Adrenal gland (tissue), 12 donors: ENCODE data around the gene CADM4. TPM values are rescaled to one million over a fixed set of nuclear protein-coding genes. Genes with fewer than 3 reads are reported as not detected.

Source experiments
- DNase-seq, 7 donors: peaks; one replicate each; pipeline ENCODE4 v3.0.0-alpha.2; 2019 to 2020
- H3K27ac ChIP-seq, 5 donors: fragments of 200-600 bp; sonication (generic) in 4 of 5; 1 replicate in 3 of 5; 2 replicates in 2 of 5; pipeline versions ENCODE4 v1.5.1 to v1.8.0; 2016 to 2020; ENCODE audit warnings: mild to moderate bottlenecking in 1 of 5
- H3K27me3 ChIP-seq: fragments of 200-600 bp; 2 replicates; pipeline ENCODE4 v1.8.0; 2021
- H3K36me3 ChIP-seq, 2 donors: fragments of 200-600 bp; replicated peaks in 1 of 2; 1 replicate in 1 of 2; 2 replicates in 1 of 2; pipeline versions ENCODE4 v1.5.1 to v1.8.0; 2018 to 2022
- H3K4me1 ChIP-seq, 2 donors: fragments of 200-600 bp; replicated peaks in 1 of 2; 1 replicate in 1 of 2; 2 replicates in 1 of 2; pipeline versions ENCODE4 v1.5.1 to v1.8.0; 2018 to 2021
- H3K4me3 ChIP-seq, 4 donors: fragments of 200-600 bp; sonication (generic) in 3 of 4; one replicate each; pipeline ENCODE4 v1.5.1; 2016 to 2018
- H3K9me3 ChIP-seq, 3 donors: fragments of 200-600 bp; sonication (generic) in 1 of 3; replicated peaks in 1 of 3; 1 replicate in 2 of 3; 2 replicates in 1 of 3; pipeline versions ENCODE4 v1.5.1 to v1.8.0; 2016 to 2021
- CTCF ChIP-seq, 6 experiments: fragments of 450-650 bp in 4 of 6; fragments of 200-600 bp in 2 of 6; sonication (generic) in 1 of 6; IDR thresholded peaks; 1 replicate in 5 of 6; 2 replicates in 1 of 6; pipeline versions ENCODE4 v1.5.1 to v1.8.0; 2016 to 2021; ENCODE audit warnings: antibody characterized with exemption in 6 of 6, mild to moderate bottlenecking in 2 of 6, moderate library complexity in 1 of 6
- POLR2A ChIP-seq, 2 donors: fragments of 450-650 bp; IDR thresholded peaks; one replicate each; pipeline ENCODE4 v1.6.1; 2017; ENCODE audit warnings: antibody characterized with exemption in 2 of 2, mild to moderate bottlenecking in 2 of 2, moderate library complexity in 1 of 2
- WGBS, 4 donors: extraction: QIAGEN DNeasy Blood & Tissue Kit in 2 of 4; methylation state at CpG; one replicate each; pipeline versions ENCODE4 v1.1.5 to v1.1.7; 2013 to 2017; 5-methylcytosine and 5-hydroxymethylcytosine counted together
- intact Hi-C, 2 donors: fragments of 100-400 bp; cut with DNase I; formaldehyde crosslinking; loops; one replicate each; pipeline versions ENCODE4 v1.14.1 to v1.15.0; 2022 to 2023
- polyA plus RNA-seq, 3 donors: library from polyadenylated mRNA; stranded (reverse); fragments of 200-250 nt in 2 of 3; fragments of 350-450 nt in 1 of 3; fragmentation: Illumina TruSeq in 1 of 3; extraction: RNeasy Lipid Tissue Mini Kit (QIAGEN cat#74804) in 1 of 3; gene quantifications; one replicate each; pipeline ENCODE4 v1.2.3, GENCODE V29; 2013 to 2014
- total RNA-seq, 9 donors: library from RNA; depleted of rRNA in 4 of 9; stranded (reverse); fragments of >200 nt in 4 of 9; fragments of 120-200 nt in 1 of 9; fragmentation: NEBNext Ultra II Directional in 1 of 9; extraction: Animal tissue kit (Norgen Biotek cat#: 25700) in 1 of 9; gene quantifications; one replicate each; pipeline versions ENCODE4 v1.1.0 to v1.2.4, GENCODE V29; 2013 to 2023
- donor health status: healthy with polysubstance abuse.
- donor health status: Bipolar disorder and iron deficiency.
- donor health status: DM: yes; HTN: yes; CAD: no.
- donor health status: DM: no; HTN: no; CAD: no.
- donor health status: DM: no; HTN: no; CAD: no.
- donor health status: DM: yes; HTN: yes; CAD: no.

The CADM4 gene
- total and polyA plus RNA-seq, 12 donors = 16.6 to 92.7 (median 40.0) TPM

GRCh38 chr19:43594710-43595604, 44.7 kb downstream of the CADM4 start:
- Histone ChIP-seq H3K4me3 (peak overlapping the region in 3 of 4 donors; percentile 47 to 65 (median 53)), H3K27ac (peak overlapping the region; percentile 78 to 96 (median 91)), H3K27me3 (no peaks in the 10 kb centered on the region), H3K36me3 (peaks cover 0 to 45% of the 10 kb centered on the region in 2 donors), H3K9me3 (no peaks in the 10 kb centered on the region), H3K4me1 (peaks cover 20 to 30% of the 10 kb centered on the region in 2 donors)
- TF ChIP-seq POLR2A (IDR thresholded peaks at IDR 0.05) (peak in 1 of 2 donors; percentile 75), CTCF (IDR thresholded peaks at IDR 0.05) (peak; percentile 74 to 88 (median 86))
- WGBS, 4 donors = 0 to 1% (median 1%) methylated on average over 14 to 64 of the region's 64 CpGs
- intact Hi-C loops = loop anchor here (5.0 to 10.0 kb wide), 3 partner anchors 38 to 60 kb away; no protein-coding TSS in a partner anchor
- peak; percentile 64 to 82 (median 73) for DNase-seq

- Histone ChIP-seq H3K27ac (peak overlapping the region in 2 of 5 donors; percentile 91 to 96), H3K4me3 (peak overlapping the region in 1 of 4 donors; percentile 65), H3K36me3 (peaks cover 0 to 42% of the 10 kb centered on the region in 2 donors), H3K4me1 (peaks cover 20 to 30% of the 10 kb centered on the region in 2 donors), H3K9me3 (no peaks in the 10 kb centered on the region), H3K27me3 (no peaks in the 10 kb centered on the region)
- TF ChIP-seq POLR2A (IDR thresholded peaks at IDR 0.05) (no peak), CTCF (IDR thresholded peaks at IDR 0.05) (no peak)
- intact Hi-C loops = loop anchor here (5.0 to 10.0 kb wide), 3 partner anchors 37 to 61 kb away; no protein-coding TSS in a partner anchor
- WGBS, 4 donors = 79 to 90% (median 84%) methylated on average over 10 of the region's 10 CpGs
- no peak for DNase-seq
These were observed 45.5 kb downstream of the CADM4 start for GRCh38 chr19:43594081-43594697.

GRCh38 chr19:43592800-43593350, 46.8 kb downstream of the CADM4 start:
- H3K36me3 ChIP-seq = peaks cover 0 to 42% of the 10 kb centered on the region in 2 donors
- 88 to 96% (median 93%) methylated on average over 15 to 37 of the region's 37 CpGs for whole genome bisulfite sequencing, 4 donors

More at GRCh38 chr19:43592800-43593350, 46.8 kb downstream of the CADM4 start:
- TF ChIP-seq POLR2A (IDR thresholded peaks at IDR 0.05) (no peak), CTCF (IDR thresholded peaks at IDR 0.05) (no peak)
- Histone ChIP-seq H3K4me1 (peaks cover 19 to 23% of the 10 kb centered on the region in 2 donors), H3K4me3 (no peak overlapping the region), H3K9me3 (no peaks in the 10 kb centered on the region), H3K27me3 (no peaks in the 10 kb centered on the region), H3K27ac (no peak overlapping the region)
- intact Hi-C loops = loop anchor here (5.0 to 10.0 kb wide), 3 partner anchors 36 to 62 kb away; no protein-coding TSS in a partner anchor
- DNase-seq = no peak
